Activated CD4-positive, alpha-beta T cell treated with anti-CD3 and anti-CD28 coated beads for 1 hour (primary cell): Measurements from ENCODE around the gene RGP1.

Experiments used
- DNase-seq: peaks from one replicate; pipeline ENCODE4 v3.0.0-alpha.2; 2020

RGP1 gene

GRCh38 chr9:35748858-35749514, at the start of gene RGP1, which contains the start of gene GBA2:
RGP1 (plus strand) TSS chr9:35749287; CDS start chr9:35749756, 469 bp downstream.
GBA2 (minus strand) TSS chr9:35749228; CDS start chr9:35748704, 524 bp downstream.
- peak; percentile 40 for DNase-seq

- no peak for DNase-seq
Measured at GRCh38 chr9:35700031-35700430, 49.1 kb upstream of the RGP1 start.

GRCh38 chr9:35700942-35701341, 48.1 kb upstream of the RGP1 start:
- no peak for DNase-seq

- no peak for DNase-seq
Measured at GRCh38 chr9:35702696-35703095, 46.4 kb upstream of the RGP1 start.

GRCh38 chr9:35703906-35704672, 45.0 kb upstream of the RGP1 start:
- DNase-seq: no peak

GRCh38 chr9:35705372-35705771, 43.7 kb upstream of the RGP1 start:
- no peak for DNase-seq

- DNase-seq: no peak
Measured at GRCh38 chr9:35705836-35706430, 43.2 kb upstream of the RGP1 start.

- DNase-seq: no peak
Measured at GRCh38 chr9:35706951-35707350, 42.1 kb upstream of the RGP1 start.

- no peak for DNase-seq
Measured at GRCh38 chr9:35708146-35708545, 40.9 kb upstream of the RGP1 start.

GRCh38 chr9:35710818-35711500, 38.1 kb upstream of the RGP1 start:
- no peak for DNase-seq

GRCh38 chr9:35711501-35712428, 37.3 kb upstream of the RGP1 start:
- DNase-seq: no peak

GRCh38 chr9:35712762-35713400, 36.2 kb upstream of the RGP1 start:
- no peak for DNase-seq

- DNase-seq: no peak
Measured at GRCh38 chr9:35713578-35713977, 35.5 kb upstream of the RGP1 start.

- DNase-seq: no peak
Measured at GRCh38 chr9:35714123-35714522, 35.0 kb upstream of the RGP1 start.

GRCh38 chr9:35714579-35715252, 34.4 kb upstream of the RGP1 start:
- no peak for DNase-seq

- DNase-seq: no peak
Measured at GRCh38 chr9:35716230-35716629, 32.9 kb upstream of the RGP1 start.

GRCh38 chr9:35717132-35717870, 31.8 kb upstream of the RGP1 start:
- DNase-seq: no peak

- no peak for DNase-seq
Measured at GRCh38 chr9:35718721-35719511, 30.2 kb upstream of the RGP1 start.

GRCh38 chr9:35719546-35719945, 29.5 kb upstream of the RGP1 start:
- no peak for DNase-seq

- DNase-seq: no peak
Measured at GRCh38 chr9:35723426-35723825, 25.7 kb upstream of the RGP1 start.
